WTC11 (cell line): ENCODE measurements around the gene ICAM1. TPM values are rescaled to one million over a fixed set of nuclear protein-coding genes. Genes with fewer than 3 reads are reported as not detected.
A peak's percentile ranks its signal among the peaks of the same experiment; 100 is the strongest.
"Not testable (repeated sequence)": the region's sequence is repeated elsewhere in the genome, so short reads cannot be mapped to it uniquely, and the experiment has no call there.

Source experiments
- ATAC-seq: fragments of 200-7000 bp; cut with Tn5 transposase; 2 replicates; pipeline ENCODE4 v1.10.0; 2021; ENCODE audit warnings: mild to moderate bottlenecking, moderate library complexity
- CTCF ChIA-PET: fragments of 300-600 bp; sonication (Branson Sonifier 250); formaldehyde crosslinking; loops from one replicate; lab custom pipeline; 2021; ENCODE audit warnings: antibody characterized with exemption; lab: Charles Lee
- POLR2A ChIA-PET: fragments of 350-600 bp; sonication (Branson Sonifier 250); formaldehyde crosslinking; loops from one replicate; lab custom pipeline; 2021; ENCODE audit warnings: antibody characterized with exemption; lab: Charles Lee
- DNase-seq: peaks from one replicate; pipeline ENCODE4 v3.0.0; 2021; ENCODE audit warnings: low spot score
- H3K27ac Mint-ChIP-seq: 2 replicates; pipeline ENCODE4 v1.8.0; 2021; ENCODE audit warnings: mixed read lengths
- H3K27me3 Mint-ChIP-seq: 2 replicates; pipeline ENCODE4 v1.8.0; 2021; ENCODE audit warnings: low read depth, mild to moderate bottlenecking, moderate library complexity, mixed read lengths
- H3K36me3 Mint-ChIP-seq: 2 replicates; pipeline ENCODE4 v1.8.0; 2021; ENCODE audit warnings: mixed read lengths
- H3K4me1 Mint-ChIP-seq: 2 replicates; pipeline ENCODE4 v1.8.0; 2022; ENCODE audit warnings: mixed read lengths
- H3K4me3 Mint-ChIP-seq: 2 replicates; pipeline ENCODE4 v1.8.0; 2021; ENCODE audit warnings: mild to moderate bottlenecking, moderate library complexity, mixed read lengths
- H3K9me3 Mint-ChIP-seq: 2 replicates; pipeline ENCODE4 v1.8.0; 2021; ENCODE audit warnings: mixed read lengths
- AFF4 ChIP-seq: sonication (generic); formaldehyde crosslinking; IDR thresholded peaks from 2 replicates; pipeline ENCODE4 v1.8.1; 2023; ENCODE audit warnings: mild to moderate bottlenecking, missing genetic modification reagents, borderline replicate concordance
- AR ChIP-seq: fragments of 250-450 bp; sonication (Bioruptor Pico); IDR thresholded peaks from 2 replicates; pipeline ENCODE4 v1.9.0; 2021; ENCODE audit warnings: mild to moderate bottlenecking
- ELF4 ChIP-seq: sonication (generic); formaldehyde crosslinking; IDR thresholded peaks from 2 replicates; pipeline ENCODE4 v1.8.1; 2022; ENCODE audit warnings: low read depth, mild to moderate bottlenecking, moderate library complexity, missing genetic modification reagents
- ESRRA ChIP-seq: sonication (generic); formaldehyde crosslinking; IDR thresholded peaks from 2 replicates; pipeline ENCODE4 v1.8.1; 2022; ENCODE audit warnings: mild to moderate bottlenecking, missing genetic modification reagents, borderline replicate concordance
- FOXJ3 ChIP-seq: sonication (generic); formaldehyde crosslinking; IDR thresholded peaks from 2 replicates; pipeline ENCODE4 v1.9.0; 2021; ENCODE audit warnings: missing genetic modification reagents, mild to moderate bottlenecking, borderline replicate concordance
- FOXK1 ChIP-seq: sonication (generic); formaldehyde crosslinking; IDR thresholded peaks from 2 replicates; pipeline ENCODE4 v1.8.0; 2022; ENCODE audit warnings: mild to moderate bottlenecking, moderate library complexity, missing genetic modification reagents
- OVOL2 ChIP-seq: fragments of 250-450 bp; sonication (Bioruptor Pico); IDR thresholded peaks from 2 replicates; pipeline ENCODE4 v1.9.0; 2021; ENCODE audit warnings: mild to moderate bottlenecking, borderline replicate concordance
- SOX15 ChIP-seq: fragments of 250-450 bp; sonication (Bioruptor Pico); IDR thresholded peaks from 2 replicates; pipeline ENCODE4 v1.9.0; 2021; ENCODE audit warnings: mild to moderate bottlenecking
- TCF7 ChIP-seq: sonication (generic); formaldehyde crosslinking; IDR thresholded peaks from 2 replicates; pipeline ENCODE4 v1.8.0; 2022; ENCODE audit warnings: mild to moderate bottlenecking, low read depth, missing genetic modification reagents, moderate library complexity
- TP53 ChIP-seq: sonication (generic); formaldehyde crosslinking; IDR thresholded peaks from 2 replicates; pipeline ENCODE4 v1.8.1; 2023; ENCODE audit warnings: mild to moderate bottlenecking, missing genetic modification reagents
- ZBTB21 ChIP-seq: sonication (generic); formaldehyde crosslinking; IDR thresholded peaks from 2 replicates; pipeline ENCODE4 v1.8.1; 2023; ENCODE audit warnings: mild to moderate bottlenecking, missing genetic modification reagents, borderline replicate concordance
- ZNF138 ChIP-seq: sonication (generic); formaldehyde crosslinking; conservative IDR thresholded peaks from 2 replicates; pipeline ENCODE4 v1.8.1; 2022; ENCODE audit warnings: mild to moderate bottlenecking, moderate library complexity, missing genetic modification reagents
- ZNF232 ChIP-seq: sonication (generic); formaldehyde crosslinking; IDR thresholded peaks from 2 replicates; pipeline ENCODE4 v1.8.0; 2022; ENCODE audit warnings: mild to moderate bottlenecking, missing genetic modification reagents
- ZNF263 ChIP-seq: sonication (generic); formaldehyde crosslinking; IDR thresholded peaks from 2 replicates; pipeline ENCODE4 v1.8.1; 2022; ENCODE audit warnings: low read depth, mild to moderate bottlenecking, moderate library complexity, missing genetic modification reagents
- ZNF317 ChIP-seq: sonication (generic); formaldehyde crosslinking; IDR thresholded peaks from 2 replicates; pipeline ENCODE4 v1.8.1; 2023; ENCODE audit warnings: low read depth, mild to moderate bottlenecking, moderate library complexity, missing genetic modification reagents, borderline replicate concordance
- ZNF396 ChIP-seq: fragments of 250-450 bp; sonication (Bioruptor Pico); IDR thresholded peaks from 2 replicates; pipeline ENCODE4 v1.8.0; 2021; ENCODE audit warnings: mild to moderate bottlenecking, moderate library complexity, borderline replicate concordance
- ZNF671 ChIP-seq: fragments of 250-450 bp; sonication (Bioruptor Pico); IDR thresholded peaks from 2 replicates; pipeline ENCODE4 v1.8.0; 2021; ENCODE audit warnings: mild to moderate bottlenecking
- total RNA-seq: library from RNA; stranded (reverse); gene quantifications from 3 replicates; pipeline ENCODE4 v1.2.3, GENCODE V29; 2021
- TF ChIP-seq, protein P1 (sequence below): sonication (generic); formaldehyde crosslinking; IDR thresholded peaks from 2 replicates; pipeline ENCODE4 v1.8.1; 2022; ENCODE audit warnings: missing genetic modification reagents, borderline replicate concordance
- TF ChIP-seq, protein P2 (sequence below): sonication (generic); formaldehyde crosslinking; IDR thresholded peaks from 2 replicates; pipeline ENCODE4 v1.8.0; 2022; ENCODE audit warnings: mild to moderate bottlenecking, missing genetic modification reagents
- TF ChIP-seq, protein P3 (sequence below): sonication (generic); formaldehyde crosslinking; IDR thresholded peaks from 2 replicates; pipeline ENCODE4 v1.8.0; 2022; ENCODE audit warnings: mild to moderate bottlenecking, missing genetic modification reagents

Gene ICAM1
- total RNA-seq, 1 experiment from 2014 or later = 3.8 TPM

GRCh38 chr19:10279737-10280442 lies 9.0 kb downstream of the ICAM1 start:
- ATAC-seq = no peak
- POLR2A ChIA-PET = no interaction called here
- no peak for TF ChIP-seq OVOL2
- TF ChIP-seq ZNF317 (CRISPR knock-in tag) = no peak
- no peak for TF ChIP-seq ZBTB21 (CRISPR knock-in tag)
- TF ChIP-seq, protein P1, sequence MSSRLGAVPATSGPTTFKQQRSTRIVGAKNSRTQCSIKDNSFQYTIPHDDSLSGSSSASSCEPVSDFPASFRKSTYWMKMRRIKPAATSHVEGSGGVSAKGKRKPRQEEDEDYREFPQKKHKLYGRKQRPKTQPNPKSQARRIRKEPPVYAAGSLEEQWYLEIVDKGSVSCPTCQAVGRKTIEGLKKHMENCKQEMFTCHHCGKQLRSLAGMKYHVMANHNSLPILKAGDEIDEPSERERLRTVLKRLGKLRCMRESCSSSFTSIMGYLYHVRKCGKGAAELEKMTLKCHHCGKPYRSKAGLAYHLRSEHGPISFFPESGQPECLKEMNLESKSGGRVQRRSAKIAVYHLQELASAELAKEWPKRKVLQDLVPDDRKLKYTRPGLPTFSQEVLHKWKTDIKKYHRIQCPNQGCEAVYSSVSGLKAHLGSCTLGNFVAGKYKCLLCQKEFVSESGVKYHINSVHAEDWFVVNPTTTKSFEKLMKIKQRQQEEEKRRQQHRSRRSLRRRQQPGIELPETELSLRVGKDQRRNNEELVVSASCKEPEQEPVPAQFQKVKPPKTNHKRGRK (CRISPR knock-in tag) = no peak
- no peak for TF ChIP-seq AR (CRISPR knock-in tag)
- TF ChIP-seq ZNF671 = no peak
- TF ChIP-seq SOX15 (CRISPR knock-in tag) = no peak
- TF ChIP-seq FOXJ3 (CRISPR knock-in tag) = no peak
- no peak for TF ChIP-seq TCF7 (CRISPR knock-in tag)
- TF ChIP-seq ZNF396 (CRISPR knock-in tag) = no peak
- no peak for TF ChIP-seq ZNF232
- no peak for TF ChIP-seq ZNF263 (CRISPR knock-in tag)
- TF ChIP-seq ELF4 = no peak
- no peak for TF ChIP-seq FOXK1 (CRISPR knock-in tag)
- no peak for TF ChIP-seq ESRRA (CRISPR knock-in tag)
- TF ChIP-seq, protein P2, sequence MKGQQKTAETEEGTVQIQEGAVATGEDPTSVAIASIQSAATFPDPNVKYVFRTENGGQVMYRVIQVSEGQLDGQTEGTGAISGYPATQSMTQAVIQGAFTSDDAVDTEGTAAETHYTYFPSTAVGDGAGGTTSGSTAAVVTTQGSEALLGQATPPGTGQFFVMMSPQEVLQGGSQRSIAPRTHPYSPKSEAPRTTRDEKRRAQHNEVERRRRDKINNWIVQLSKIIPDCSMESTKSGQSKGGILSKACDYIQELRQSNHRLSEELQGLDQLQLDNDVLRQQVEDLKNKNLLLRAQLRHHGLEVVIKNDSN (CRISPR knock-in tag) = no peak
- TF ChIP-seq, protein P3, sequence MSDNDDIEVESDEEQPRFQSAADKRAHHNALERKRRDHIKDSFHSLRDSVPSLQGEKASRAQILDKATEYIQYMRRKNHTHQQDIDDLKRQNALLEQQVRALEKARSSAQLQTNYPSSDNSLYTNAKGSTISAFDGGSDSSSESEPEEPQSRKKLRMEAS (CRISPR knock-in tag) = no peak
- TF ChIP-seq TP53 = no peak
- no peak for TF ChIP-seq ZNF138
- TF ChIP-seq AFF4 (CRISPR knock-in tag) = no peak
- no peaks in the 10 kb centered on the region for H3K36me3 Mint-ChIP-seq
- no peak for DNase-seq
- peaks cover 4% of the 10 kb centered on the region for H3K27me3 Mint-ChIP-seq
- H3K9me3 Mint-ChIP-seq = no peaks in the 10 kb centered on the region
- H3K4me3 Mint-ChIP-seq = no peak overlapping the region
- no peaks in the 10 kb centered on the region for H3K4me1 Mint-ChIP-seq
- 0 out of 2 replicates have a peak overlapping the region, but pooled peaks have one; percentile 2 for H3K27ac Mint-ChIP-seq
- CTCF ChIA-PET = interaction anchor here (0.8 to 4.4 kb wide), 6 partner anchors 9 to 136 kb away, joined by 3 to 29 read pairs (median 10); partner anchors contain the start of genes ICAM1 and ICAM5

DNA sequence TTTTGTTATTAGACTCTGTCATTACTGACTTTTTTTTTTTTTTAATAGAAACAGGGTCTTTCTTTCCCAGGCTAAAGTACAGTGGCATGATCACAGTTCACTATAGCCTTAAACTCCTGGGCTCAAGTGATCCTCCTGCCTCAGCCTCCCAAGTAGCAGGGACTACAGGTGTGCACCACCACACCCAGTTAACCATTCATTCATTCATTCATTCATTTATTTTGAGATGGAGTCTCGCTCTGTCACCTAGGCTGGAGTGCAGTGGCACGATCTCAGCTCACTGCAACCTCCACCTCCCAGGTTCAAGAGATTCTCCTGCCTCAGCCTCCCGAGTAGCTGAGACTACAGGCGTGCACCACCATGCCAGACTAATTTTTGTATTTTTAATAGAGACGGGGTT lies 11.1 kb downstream of the ICAM1 start:
- H3K4me3 Mint-ChIP-seq, DNase-seq, H3K27ac Mint-ChIP-seq, H3K4me1 Mint-ChIP-seq, H3K36me3 Mint-ChIP-seq, ATAC-seq, POLR2A ChIA-PET, H3K9me3 Mint-ChIP-seq: not testable (repeated sequence)
- CTCF ChIA-PET = interaction anchor here (4.4 kb wide), 1 partner anchor 12 kb away, joined by 29 read pairs; the partner anchor contains the start of gene ICAM1
- peaks cover 15% of the 10 kb centered on the region for H3K27me3 Mint-ChIP-seq
